K562 (cell line): ENCODE measurements around the gene HES5. TPM values are rescaled to one million over a fixed set of nuclear protein-coding genes. Genes with fewer than 3 reads are reported as not detected.

Source experiments
- ATAC-seq: fragments of 200-7000 bp; cut with Tn5 transposase; 3 replicates; pipeline ENCODE4 v1.9.1; 2020; ENCODE audit warnings: moderate library complexity
- BruUV-seq: library from RNA; stranded (reverse); fragments of 400-500 nt; replicated peaks from 2 replicates; lab custom pipeline; 2021; lab: Mats Ljungman, UMichigan
- CTCF ChIA-PET: fragments of 300-600 bp; formaldehyde crosslinking; extraction: SDS; loops from one replicate; lab custom pipeline; 2021; ENCODE audit warnings: low intra/inter-chr PET ratio; lab: Yijun Ruan, JAX
- POLR2A ChIA-PET: fragments of 300-600, 350-650 bp; sonication (Branson Sonifier 250); formaldehyde crosslinking; extraction: SDS; loops from one replicate; lab custom pipeline; 2021; ENCODE audit warnings: antibody characterized with exemption, inconsistent platforms; lab: Yijun Ruan, JAX
- DNase-seq, 4 experiments: peaks; one replicate each; pipeline versions ENCODE4 v3.0.0 to v3.0.0-alpha.2; 2011 to 2018; ENCODE audit warnings: low spot score in 3 of 4, mixed read lengths in 3 of 4; ENCODE audit errors: extremely low read depth in 1 of 4
- FAIRE-seq: peaks from 2 replicates; lab custom pipeline; 2011; peaks lifted over from hg19 to GRCh38; lab: Jason Lieb, UNC
- H2AFZ ChIP-seq: 2 replicates; pipeline ENCODE4 v1.6.0; 2011; ENCODE audit warnings: low read depth, low read length, control low read depth, inconsistent platforms
- H3K27ac ChIP-seq: fragments of 200-600 bp; 3 replicates; pipeline ENCODE4 v1.8.0; 2011; ENCODE audit warnings: low read depth, mild to moderate bottlenecking, control low read depth, inconsistent platforms, low read length, moderate library complexity, mixed read lengths; ENCODE audit errors: extremely low read depth
- H3K27me3 ChIP-seq, 2 experiments: fragments of 300-600 bp in 1 of 2; 2 replicates in 1 of 2; 3 replicates in 1 of 2; pipeline versions ENCODE4 v1.6.0 to v1.8.0; 2011; ENCODE audit warnings: inconsistent platforms in 2 of 2, low read length in 2 of 2, mild to moderate bottlenecking in 1 of 2, mixed read lengths in 1 of 2, moderate library complexity in 1 of 2; ENCODE audit not compliant: control insufficient read depth in 2 of 2, insufficient read depth in 2 of 2
- H3K36me3 ChIP-seq: fragments of 300-600 bp; 3 replicates; pipeline ENCODE4 v1.8.0; 2011; ENCODE audit warnings: mild to moderate bottlenecking, low read length, inconsistent platforms; ENCODE audit not compliant: control insufficient read depth, insufficient read depth
- H3K4me1 ChIP-seq, 2 experiments: fragments of 200-600 bp in 1 of 2; replicated peaks in 1 of 2; 2 replicates in 1 of 2; 3 replicates in 1 of 2; pipeline versions ENCODE4 v1.5.1 to v1.8.0; 2011; ENCODE audit warnings: inconsistent platforms in 2 of 2, low read length in 2 of 2, mild to moderate bottlenecking in 1 of 2, mixed read lengths in 1 of 2, moderate library complexity in 1 of 2; ENCODE audit not compliant: control insufficient read depth in 2 of 2, insufficient read depth in 2 of 2
- H3K4me2 ChIP-seq: 2 replicates; pipeline ENCODE4 v1.6.1; 2011; ENCODE audit warnings: low read length, control low read depth, inconsistent platforms, mixed read lengths; ENCODE audit not compliant: insufficient read depth
- H3K4me3 ChIP-seq: fragments of 200-600 bp; sonication (generic), shearing (Covaris generic); 2 replicates; pipeline ENCODE4 v1.5.1; 2016; ENCODE audit warnings: control low read depth, inconsistent platforms
- H3K79me2 ChIP-seq: fragments of 200-600 bp; 3 replicates; pipeline ENCODE4 v1.8.0; 2011; ENCODE audit warnings: low read length, inconsistent platforms; ENCODE audit not compliant: control insufficient read depth, insufficient read depth
- H3K9ac ChIP-seq, 2 experiments: 2 replicates each; pipeline versions ENCODE4 v1.6.0 to v1.6.1; 2011; ENCODE audit warnings: low read depth in 2 of 2, low read length in 2 of 2, control low read depth in 1 of 2, inconsistent platforms in 1 of 2, mild to moderate bottlenecking in 1 of 2, mixed read lengths in 1 of 2; ENCODE audit not compliant: insufficient read depth in 1 of 2
- H3K9me1 ChIP-seq: one replicate; pipeline ENCODE4 v1.6.0; 2011; ENCODE audit warnings: inconsistent platforms, mild to moderate bottlenecking, low read length, moderate library complexity; ENCODE audit not compliant: control insufficient read depth, insufficient read depth
- H3K9me3 ChIP-seq: replicated peaks from 2 replicates; pipeline ENCODE4 v1.5.1; 2011; ENCODE audit warnings: low read depth, low read length, inconsistent platforms; ENCODE audit not compliant: control insufficient read depth, insufficient read depth
- H4K20me1 ChIP-seq: replicated peaks from 2 replicates; pipeline ENCODE4 v1.6.1; 2011; ENCODE audit warnings: low read length, inconsistent platforms, mixed read lengths; ENCODE audit not compliant: control insufficient read depth, insufficient read depth
- GTF3C2 ChIP-seq: IDR thresholded peaks from 3 replicates; pipeline ENCODE4 v1.6.1; 2011; ENCODE audit warnings: borderline replicate concordance, mild to moderate bottlenecking, moderate library complexity; ENCODE audit not compliant: insufficient read length; ENCODE audit errors: extremely low read depth
- HEY1 ChIP-seq: fragments of 250-450 bp; sonication (Bioruptor Pico); IDR thresholded peaks from 2 replicates; pipeline ENCODE4 v1.5.0; 2020; ENCODE audit warnings: mild to moderate bottlenecking, moderate library complexity, borderline replicate concordance
- MIER1 ChIP-seq: fragments of 450-650 bp; IDR thresholded peaks from 2 replicates; pipeline ENCODE4 v1.6.1; 2016; ENCODE audit warnings: antibody characterized with exemption, mild to moderate bottlenecking, low read depth
- POLR2G ChIP-seq: fragments of 200-400 bp; formaldehyde crosslinking; IDR thresholded peaks from 2 replicates; pipeline ENCODE4 v1.6.1; 2017; ENCODE audit warnings: low read depth, mild to moderate bottlenecking, antibody characterized with exemption, low read length, moderate library complexity
- WGBS: fragments of 100-300 bp; shearing (Covaris generic); methylation state at CpG from one replicate; pipeline ENCODE4 v1.1.6; 2016; ENCODE audit warnings: low coverage, mixed read lengths; ENCODE audit not compliant: insufficient coverage; ENCODE audit errors: missing lambda C conversion rate; 5-methylcytosine and 5-hydroxymethylcytosine counted together
- in situ Hi-C: fragments of 300-500 bp; cut with MboI; formaldehyde crosslinking; loops from 4 replicates; pipeline ENCODE4 v1.15.0; 2018; ENCODE audit warnings: inconsistent platforms, mixed read lengths
- intact Hi-C: fragments of 100-400 bp; cut with micrococcal nuclease; formaldehyde crosslinking; loops from 2 replicates; pipeline ENCODE4 v1.14.2; 2022
- polyA plus RNA-seq, 8 experiments: library from polyadenylated mRNA; depleted of rRNA in 4 of 8; stranded (reverse) in 5 of 8; unstranded in 3 of 8; fragments of >200 nt; fragmentation: Nextera tagmentation in 2 of 8; fragmentation: Illumina TruSeq in 1 of 8; extraction: Ambion mirVana in 2 of 8; extraction: Trizol in 1 of 8; gene quantifications; 2 replicates each; pipeline versions ENCODE4 v1.2.1 to v1.2.3, GENCODE V29; 2011 to 2014; ENCODE audit warnings: inconsistent platforms in 1 of 8, missing spikeins in 1 of 8
- total RNA-seq, 7 experiments: library from RNA; depleted of rRNA in 6 of 7; stranded (reverse); fragments of >200 nt in 6 of 7; fragmentation: Illumina TruSeq in 2 of 7; extraction: Trizol in 2 of 7; gene quantifications; 2 replicates each; pipeline versions ENCODE4 v1.2.1 to v1.2.3, GENCODE V29; 2011 to 2021; ENCODE audit warnings: low replicate concordance in 1 of 7

HES5 gene
- total and polyA plus RNA-seq, 9 of the 15 experiments (the other 6 are each of a cell fraction or from before 2014, with no cell fraction given): not detected

DNA sequence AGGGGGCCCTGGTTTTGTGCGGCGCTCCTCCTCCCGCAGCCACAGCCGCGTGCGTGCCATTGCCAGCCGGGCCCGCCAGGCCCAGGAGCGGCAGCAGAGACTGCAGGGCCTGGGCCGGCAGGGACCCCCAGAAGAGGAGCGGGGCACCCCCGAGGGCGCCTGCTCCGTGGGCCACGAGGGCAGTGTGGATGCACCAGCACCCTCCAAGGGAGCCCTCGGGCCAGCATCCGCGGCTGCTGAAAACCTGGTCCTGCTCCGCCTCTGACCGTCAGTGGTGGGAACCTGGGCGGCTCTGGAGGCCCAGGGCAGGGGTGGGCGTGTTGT lies 25.2 kb downstream of the HES5 start:
- H2AFZ ChIP-seq: no peak overlapping the region
- POLR2A ChIA-PET: no interaction called here
- H3K27me3 ChIP-seq: peaks cover 25 to 40% of the 10 kb centered on the region in 2 experiments; a peak in 4 of 5 replicates
- DNase-seq: no peak
- BruUV-seq: no TSS peak
- H3K4me1 ChIP-seq: peaks cover 0 to 88% of the 10 kb centered on the region in 2 experiments; a peak in 2 of 5 replicates
- WGBS: 41% methylated on average over 14 of the region's 22 CpGs
- TF ChIP-seq HEY1 (CRISPR knock-in tag) (no peak), GTF3C2 (no peak), MIER1 (no peak), POLR2G (peak; percentile 28)
- TF ChIP-seq, all 486 proteins: peak for 1
- no peak overlapping the region for H3K4me3 ChIP-seq
- H3K9me1 ChIP-seq: peaks cover 2% of the 10 kb centered on the region
- no peaks in the 10 kb centered on the region for H3K9me3 ChIP-seq
- H3K27ac ChIP-seq: no peak overlapping the region
- H3K9ac ChIP-seq: no peak overlapping the region; a peak in 1 of 4 replicates
- peaks cover 10% of the 10 kb centered on the region; the same call in 1 of the 2 replicates for H4K20me1 ChIP-seq
- no peak for FAIRE-seq
- no peak overlapping the region for H3K4me2 ChIP-seq
- CTCF ChIA-PET: no interaction called here
- no peak for ATAC-seq
- no peaks in the 10 kb centered on the region for H3K79me2 ChIP-seq
- H3K36me3 ChIP-seq: peaks cover 25% of the 10 kb centered on the region; the same call in 2 of the 3 replicates
- intact Hi-C loops (no loop called here), in situ Hi-C loops (no loop called here)
